Liver (tissue), 3 donors: Measurements from ENCODE around the gene CCDC178.

Source experiments
- JUND ChIP-seq, 2 donors: IDR thresholded peaks; 2 replicates each; pipeline ENCODE4 v1.6.1; 2016; ENCODE audit warnings: antibody characterized with exemption in 2 of 2
- TAF1 ChIP-seq: conservative IDR thresholded peaks from 2 replicates; pipeline ENCODE4 v1.6.1; 2016; ENCODE audit warnings: antibody characterized with exemption, mild to moderate bottlenecking
- TF ChIP-seq, protein P1 (sequence below): IDR thresholded peaks from 2 replicates; pipeline ENCODE4 v1.6.1; 2016; ENCODE audit warnings: antibody characterized with exemption, mild to moderate bottlenecking
- TF ChIP-seq, protein P2 (sequence below): fragments of 150-350 bp; IDR thresholded peaks from 2 replicates; pipeline ENCODE4 v1.5.1; 2017; ENCODE audit warnings: improper control_type of control experiment, low read depth, low read length; ENCODE audit not compliant: missing input control
- donor health status: healthy.
- donor health status: healthy.

DNA sequence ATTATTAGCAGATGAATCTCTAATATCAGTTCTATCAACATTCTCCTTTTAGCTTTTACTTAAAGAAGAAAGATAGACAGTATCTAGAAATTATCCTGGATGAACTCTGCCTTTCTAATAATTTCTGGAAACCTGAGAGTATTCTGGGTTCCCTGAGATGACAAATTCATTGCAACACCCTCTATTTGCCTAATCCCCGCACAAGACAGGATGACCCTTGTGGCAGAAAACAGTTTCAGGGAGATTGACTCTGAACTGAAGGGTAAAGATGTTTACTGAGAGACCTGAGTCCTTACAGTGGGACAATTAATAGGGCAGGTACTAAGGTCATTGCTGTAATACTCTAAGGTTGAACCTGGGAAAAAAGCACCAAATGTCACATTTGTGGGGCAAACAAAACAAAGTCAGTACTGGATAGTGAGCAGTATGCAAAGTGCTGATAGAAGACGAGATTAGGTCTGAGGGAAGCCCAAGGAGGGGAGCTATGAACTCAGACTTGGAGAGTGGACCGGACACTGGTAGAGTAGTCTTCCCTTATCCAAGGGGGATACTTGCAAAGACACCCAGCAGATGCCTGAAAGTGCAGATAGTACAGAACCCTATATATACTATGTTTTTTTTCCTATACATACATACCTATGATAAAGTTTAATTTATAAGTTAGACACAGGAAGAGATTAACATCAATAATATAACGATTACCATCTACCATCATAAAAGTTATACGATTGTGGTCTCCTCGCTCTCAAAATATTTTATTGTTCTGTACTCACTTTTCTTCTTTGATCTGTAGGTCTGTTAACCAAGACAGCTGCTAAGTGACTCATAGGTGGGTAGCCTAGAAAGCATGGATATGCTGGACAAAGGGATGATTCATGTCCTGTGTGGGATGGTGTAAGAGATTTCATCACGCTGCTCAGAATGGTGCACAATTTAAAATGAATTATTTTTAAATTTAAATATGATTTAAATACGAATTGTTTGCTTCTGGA is 519.4 kb downstream of the CCDC178 start:
- TF ChIP-seq, protein P1, sequence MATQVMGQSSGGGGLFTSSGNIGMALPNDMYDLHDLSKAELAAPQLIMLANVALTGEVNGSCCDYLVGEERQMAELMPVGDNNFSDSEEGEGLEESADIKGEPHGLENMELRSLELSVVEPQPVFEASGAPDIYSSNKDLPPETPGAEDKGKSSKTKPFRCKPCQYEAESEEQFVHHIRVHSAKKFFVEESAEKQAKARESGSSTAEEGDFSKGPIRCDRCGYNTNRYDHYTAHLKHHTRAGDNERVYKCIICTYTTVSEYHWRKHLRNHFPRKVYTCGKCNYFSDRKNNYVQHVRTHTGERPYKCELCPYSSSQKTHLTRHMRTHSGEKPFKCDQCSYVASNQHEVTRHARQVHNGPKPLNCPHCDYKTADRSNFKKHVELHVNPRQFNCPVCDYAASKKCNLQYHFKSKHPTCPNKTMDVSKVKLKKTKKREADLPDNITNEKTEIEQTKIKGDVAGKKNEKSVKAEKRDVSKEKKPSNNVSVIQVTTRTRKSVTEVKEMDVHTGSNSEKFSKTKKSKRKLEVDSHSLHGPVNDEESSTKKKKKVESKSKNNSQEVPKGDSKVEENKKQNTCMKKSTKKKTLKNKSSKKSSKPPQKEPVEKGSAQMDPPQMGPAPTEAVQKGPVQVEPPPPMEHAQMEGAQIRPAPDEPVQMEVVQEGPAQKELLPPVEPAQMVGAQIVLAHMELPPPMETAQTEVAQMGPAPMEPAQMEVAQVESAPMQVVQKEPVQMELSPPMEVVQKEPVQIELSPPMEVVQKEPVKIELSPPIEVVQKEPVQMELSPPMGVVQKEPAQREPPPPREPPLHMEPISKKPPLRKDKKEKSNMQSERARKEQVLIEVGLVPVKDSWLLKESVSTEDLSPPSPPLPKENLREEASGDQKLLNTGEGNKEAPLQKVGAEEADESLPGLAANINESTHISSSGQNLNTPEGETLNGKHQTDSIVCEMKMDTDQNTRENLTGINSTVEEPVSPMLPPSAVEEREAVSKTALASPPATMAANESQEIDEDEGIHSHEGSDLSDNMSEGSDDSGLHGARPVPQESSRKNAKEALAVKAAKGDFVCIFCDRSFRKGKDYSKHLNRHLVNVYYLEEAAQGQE, result no peak
- TF ChIP-seq, protein P2, sequence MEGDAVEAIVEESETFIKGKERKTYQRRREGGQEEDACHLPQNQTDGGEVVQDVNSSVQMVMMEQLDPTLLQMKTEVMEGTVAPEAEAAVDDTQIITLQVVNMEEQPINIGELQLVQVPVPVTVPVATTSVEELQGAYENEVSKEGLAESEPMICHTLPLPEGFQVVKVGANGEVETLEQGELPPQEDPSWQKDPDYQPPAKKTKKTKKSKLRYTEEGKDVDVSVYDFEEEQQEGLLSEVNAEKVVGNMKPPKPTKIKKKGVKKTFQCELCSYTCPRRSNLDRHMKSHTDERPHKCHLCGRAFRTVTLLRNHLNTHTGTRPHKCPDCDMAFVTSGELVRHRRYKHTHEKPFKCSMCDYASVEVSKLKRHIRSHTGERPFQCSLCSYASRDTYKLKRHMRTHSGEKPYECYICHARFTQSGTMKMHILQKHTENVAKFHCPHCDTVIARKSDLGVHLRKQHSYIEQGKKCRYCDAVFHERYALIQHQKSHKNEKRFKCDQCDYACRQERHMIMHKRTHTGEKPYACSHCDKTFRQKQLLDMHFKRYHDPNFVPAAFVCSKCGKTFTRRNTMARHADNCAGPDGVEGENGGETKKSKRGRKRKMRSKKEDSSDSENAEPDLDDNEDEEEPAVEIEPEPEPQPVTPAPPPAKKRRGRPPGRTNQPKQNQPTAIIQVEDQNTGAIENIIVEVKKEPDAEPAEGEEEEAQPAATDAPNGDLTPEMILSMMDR, result no peak
- TF ChIP-seq JUND (IDR thresholded peaks at IDR 0.05) (no peak), TAF1 (no peak)
